HG03039 (cell line): ENCODE data around the gene KCNQ4.

Source experiments
- ATAC-seq: cut with Tn5 transposase; IDR thresholded peaks from one replicate; pipeline ENCODE4 v1.9.1; 2021; ENCODE audit warnings: mild to moderate bottlenecking, moderate library complexity; ENCODE audit not compliant: unreplicated experiment

KCNQ4 gene

DNA sequence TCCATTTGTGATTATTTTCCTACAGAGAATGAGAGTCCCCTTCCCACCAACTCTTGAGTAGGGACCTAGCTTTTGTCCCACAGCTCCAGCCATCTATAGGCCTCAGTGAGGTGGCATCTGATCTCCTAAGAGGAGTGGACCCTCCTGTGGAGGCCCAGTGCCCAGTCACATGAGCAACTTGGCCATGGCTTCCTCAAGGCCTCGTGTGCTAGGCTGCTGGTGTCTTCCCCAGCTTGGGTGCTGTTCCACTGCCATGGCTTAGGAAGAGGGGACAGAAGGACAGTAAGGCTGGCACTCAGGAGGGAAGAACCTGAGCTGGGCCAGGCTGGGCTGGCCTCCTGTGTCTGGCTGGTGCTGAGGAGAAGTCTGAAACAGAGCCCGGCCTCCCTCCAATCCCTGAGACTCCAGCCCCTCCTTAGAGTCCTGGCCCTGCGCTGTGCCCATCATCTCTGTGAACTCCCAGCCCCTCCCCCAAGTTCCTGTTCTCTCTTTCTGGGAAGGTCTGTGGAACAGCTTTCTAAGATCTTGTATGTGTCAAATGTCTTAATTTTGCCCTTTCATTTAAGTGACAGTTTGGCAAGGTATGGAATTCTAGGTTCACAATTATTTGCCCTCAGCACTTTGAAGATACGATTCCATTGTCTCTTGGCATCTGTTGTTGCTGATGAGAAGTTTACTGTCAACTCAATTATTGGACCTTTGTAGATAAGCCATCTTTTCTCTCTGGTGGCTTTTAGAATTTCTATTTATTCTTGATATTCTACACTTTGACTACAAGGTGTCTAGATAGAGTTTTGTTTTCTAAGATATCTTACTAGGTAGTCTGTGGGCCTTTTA is 7.1 kb upstream of the KCNQ4 start:
- ATAC-seq: no peak

DNA sequence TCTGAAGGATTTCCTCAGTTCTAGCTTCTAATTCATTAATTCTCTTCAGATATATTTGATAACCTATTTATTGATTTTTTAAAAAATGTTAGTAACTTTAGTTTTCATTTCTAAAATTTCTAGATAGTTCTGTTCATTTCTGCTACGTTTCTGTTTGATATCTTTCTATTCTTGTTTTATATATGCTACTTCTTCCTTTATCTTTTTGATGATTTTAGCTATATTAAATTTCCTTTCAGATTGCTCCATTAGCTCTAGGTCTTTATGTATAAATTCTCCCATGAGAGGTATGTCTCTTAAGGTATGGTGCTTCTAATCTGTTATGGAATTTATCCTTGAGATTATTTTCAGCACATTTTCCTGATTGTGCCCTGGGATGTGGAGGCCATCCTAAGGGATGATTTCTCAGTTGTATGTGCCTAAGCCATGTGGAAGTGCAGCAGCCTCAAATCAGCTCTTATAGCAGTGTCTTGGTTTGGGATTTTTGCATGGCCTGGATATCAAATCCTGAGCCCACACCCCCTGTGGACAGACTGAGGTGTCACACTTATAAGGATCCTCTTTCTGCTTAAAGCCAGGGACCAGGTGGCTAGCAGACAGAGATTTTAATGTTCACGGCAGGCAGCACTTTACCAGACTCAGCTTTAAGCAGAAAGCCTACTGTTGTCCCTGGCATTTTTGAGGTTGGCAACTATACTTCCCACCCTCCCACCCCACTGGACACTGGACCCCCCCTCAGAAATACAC is 6.2 kb upstream of the KCNQ4 start:
- no peak for ATAC-seq

DNA sequence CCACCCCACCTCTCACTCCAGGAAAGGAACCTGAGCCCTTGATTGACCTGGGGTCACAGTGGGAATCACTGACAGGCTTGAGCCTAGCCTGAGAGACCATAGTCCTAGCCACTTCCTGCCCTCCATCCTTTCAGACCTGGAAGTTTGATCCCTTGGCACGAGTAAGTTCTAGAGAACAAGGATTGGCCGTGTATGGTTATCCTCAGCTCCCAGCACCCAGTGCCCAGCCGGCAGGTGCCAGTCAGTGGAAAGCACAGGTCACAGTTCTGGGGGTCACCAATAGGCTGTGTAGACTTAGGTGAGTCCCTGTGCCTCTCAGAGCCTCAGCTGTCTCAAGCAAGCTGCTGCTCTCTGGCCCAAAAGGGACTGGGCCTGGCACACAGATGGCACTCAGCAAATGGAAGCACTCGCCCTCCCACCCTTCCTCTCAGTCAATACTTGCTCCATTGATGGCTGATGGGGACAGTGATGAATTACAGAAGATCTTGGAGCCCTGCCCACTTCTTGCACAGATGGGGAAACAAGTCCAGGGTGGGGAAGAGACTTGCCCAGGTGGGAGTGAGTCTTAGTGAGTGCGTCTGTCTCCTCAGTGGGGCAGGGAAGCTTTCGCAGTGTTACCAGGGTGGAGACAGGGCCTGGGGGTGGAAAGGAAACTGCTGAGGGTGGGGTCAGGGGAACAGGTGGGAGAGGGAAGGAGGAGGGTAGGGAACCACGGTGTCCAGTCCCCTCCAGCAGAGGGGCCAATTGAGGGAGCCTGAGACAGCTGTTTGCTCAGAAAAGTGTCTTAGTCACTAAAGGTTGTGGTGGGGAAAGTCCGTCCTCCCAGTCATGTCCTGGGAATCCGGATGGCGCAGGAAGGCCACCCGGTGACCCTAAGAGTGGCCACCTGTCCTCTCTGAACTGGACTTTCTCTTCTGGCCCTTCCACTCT is 2.6 kb upstream of the KCNQ4 start:
- no peak for ATAC-seq

DNA sequence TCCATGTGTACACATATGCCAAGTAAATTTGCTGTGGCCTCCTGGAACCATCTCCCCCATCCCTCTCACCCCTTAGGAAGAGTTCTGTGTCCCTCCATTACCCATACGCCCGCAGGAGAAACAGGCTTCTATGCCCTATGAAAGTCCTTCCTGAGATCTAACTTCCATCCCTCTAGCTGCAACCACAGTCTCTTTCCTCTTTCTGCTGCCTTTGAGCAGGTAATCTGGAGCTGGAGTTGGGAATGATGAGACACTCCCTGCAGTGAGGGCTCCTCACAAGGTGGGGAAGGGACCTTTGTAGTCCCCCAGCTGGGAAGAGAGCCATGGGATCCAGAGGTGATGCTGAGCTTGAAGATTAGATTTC is 2.0 kb upstream of the KCNQ4 start:
- ATAC-seq: no peak

DNA sequence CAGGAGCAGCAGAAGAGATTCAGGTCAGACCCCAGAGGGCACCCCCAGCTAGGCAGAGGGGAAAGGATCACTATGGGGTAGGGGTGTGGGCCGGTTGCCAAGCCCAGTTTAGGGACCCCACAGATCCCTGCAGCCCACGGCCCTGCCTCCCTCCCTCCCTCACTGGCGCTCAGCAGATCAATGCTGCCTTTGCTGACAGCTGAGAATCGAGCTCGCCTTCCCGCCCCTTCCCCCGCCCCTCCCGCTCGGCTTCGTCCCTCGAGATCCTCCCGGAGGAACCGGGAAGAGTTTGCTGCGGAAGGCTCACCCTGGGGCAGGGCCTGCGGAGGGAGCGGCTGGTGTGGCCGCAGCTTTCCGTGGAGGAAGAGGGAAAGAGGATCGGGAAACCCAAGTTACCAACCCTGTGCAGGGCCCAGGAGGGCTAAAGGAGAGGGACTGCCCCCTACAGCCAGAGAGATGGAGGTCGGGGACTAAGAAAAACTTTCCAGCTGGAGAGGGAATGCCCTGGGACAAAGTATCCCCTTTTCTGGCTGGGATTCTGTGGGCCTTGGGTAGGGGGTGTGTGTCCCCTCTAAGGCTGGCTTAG is 1.1 kb upstream of the KCNQ4 start:
- no peak for ATAC-seq

DNA sequence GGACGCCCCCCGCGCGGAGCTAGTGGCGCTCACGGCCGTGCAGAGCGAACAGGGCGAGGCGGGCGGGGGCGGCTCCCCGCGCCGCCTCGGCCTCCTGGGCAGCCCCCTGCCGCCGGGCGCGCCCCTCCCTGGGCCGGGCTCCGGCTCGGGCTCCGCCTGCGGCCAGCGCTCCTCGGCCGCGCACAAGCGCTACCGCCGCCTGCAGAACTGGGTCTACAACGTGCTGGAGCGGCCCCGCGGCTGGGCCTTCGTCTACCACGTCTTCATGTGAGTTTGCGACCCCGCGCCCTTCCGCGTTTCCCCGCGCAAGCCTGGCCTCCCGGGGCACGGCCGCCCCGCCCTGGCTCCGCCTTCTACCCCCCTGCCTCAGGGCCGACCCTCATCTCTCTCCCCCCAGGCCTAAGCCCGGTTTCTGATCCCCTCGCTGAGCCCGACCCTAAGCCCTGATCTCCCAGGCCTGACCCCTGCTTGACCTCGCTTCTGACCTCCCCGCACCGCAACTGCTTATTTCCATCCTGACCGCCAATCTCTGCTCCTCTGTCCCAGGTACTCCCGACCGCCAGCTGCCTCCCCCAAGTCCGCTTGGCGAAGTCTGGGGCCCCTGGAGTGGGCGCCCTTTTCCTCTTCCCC is 669 bp downstream of the KCNQ4 start:
- ATAC-seq: no peak

DNA sequence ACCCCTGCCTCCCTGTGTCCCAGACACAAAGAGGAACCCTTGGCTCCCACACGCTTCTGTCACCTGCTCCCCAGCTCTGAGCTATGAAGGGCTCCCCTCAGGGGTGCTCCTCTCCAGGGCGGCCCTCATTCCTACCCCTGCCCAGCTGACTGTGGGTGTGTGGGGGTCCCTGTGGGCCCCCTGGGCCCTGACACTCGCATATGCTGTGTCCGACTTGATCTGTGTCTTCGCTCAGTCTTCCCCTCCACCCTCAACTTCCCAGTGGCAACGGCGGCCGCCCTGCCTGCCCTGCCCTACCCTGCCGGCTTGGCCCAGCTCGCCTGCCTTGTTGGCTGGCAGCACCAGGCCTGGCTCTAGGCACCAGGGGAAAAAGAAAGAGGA is 1.2 kb downstream of the KCNQ4 start:
- no peak for ATAC-seq

DNA sequence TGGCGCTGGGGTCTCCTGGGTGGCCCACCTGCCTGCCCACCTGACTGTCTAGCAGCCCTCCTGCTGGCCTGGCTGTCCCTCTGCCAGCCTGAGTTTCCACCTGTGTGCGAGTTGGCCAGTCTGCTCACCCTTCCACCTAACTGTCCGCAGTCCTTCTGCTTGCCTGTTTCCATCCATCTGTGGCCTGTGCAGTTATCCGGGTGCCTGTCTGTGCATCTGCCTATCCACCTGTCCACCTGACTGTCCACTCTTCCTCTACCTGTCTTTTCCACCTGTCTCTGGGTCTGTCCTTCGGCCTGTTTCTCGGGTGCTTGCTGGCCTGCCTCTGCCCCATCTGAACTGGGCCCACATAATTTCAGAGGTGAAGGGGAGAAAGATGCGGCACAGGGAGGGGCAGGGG is 1.9 kb downstream of the KCNQ4 start:
- ATAC-seq: no peak

DNA sequence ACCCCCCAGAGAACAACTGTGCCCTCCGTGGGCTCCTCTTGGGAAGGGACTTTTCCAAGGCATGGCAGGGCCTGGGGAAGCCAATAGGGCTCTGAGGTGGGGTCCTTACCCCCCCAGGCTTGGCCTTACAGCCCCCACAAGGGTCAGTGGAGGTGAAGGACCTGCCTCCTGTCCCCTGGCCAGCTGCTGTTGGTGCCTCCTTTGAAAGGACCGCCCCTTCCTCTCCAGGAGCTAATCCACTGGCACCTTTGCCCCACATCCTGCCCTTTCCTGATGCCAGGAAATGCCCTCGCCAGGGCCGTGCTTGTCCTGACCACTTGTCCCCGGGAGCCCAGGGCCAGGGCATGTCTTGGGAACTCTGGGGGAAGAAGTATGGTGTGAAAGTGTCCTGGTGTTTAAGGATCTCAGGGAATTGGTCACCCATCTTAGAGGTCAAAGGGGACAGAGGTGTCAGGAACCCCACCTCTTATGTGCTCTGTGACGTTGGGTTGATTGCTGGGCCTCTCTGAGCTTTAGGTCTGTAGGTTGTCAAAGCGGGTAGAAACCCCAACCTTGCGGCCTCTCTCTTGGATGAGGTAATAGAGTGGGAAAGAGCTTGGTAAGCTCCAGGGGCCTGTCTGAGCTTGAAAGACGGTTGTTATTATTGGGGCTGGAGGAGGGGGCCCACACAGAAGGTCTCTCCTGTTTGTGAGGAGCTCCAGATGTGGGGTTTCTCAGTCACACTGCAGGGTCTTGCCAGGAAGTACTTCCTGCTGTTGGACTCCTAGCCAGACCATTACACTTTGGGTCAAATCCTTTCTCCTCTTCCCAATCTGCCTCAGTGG is 2.8 kb downstream of the KCNQ4 start:
- ATAC-seq: no peak

DNA sequence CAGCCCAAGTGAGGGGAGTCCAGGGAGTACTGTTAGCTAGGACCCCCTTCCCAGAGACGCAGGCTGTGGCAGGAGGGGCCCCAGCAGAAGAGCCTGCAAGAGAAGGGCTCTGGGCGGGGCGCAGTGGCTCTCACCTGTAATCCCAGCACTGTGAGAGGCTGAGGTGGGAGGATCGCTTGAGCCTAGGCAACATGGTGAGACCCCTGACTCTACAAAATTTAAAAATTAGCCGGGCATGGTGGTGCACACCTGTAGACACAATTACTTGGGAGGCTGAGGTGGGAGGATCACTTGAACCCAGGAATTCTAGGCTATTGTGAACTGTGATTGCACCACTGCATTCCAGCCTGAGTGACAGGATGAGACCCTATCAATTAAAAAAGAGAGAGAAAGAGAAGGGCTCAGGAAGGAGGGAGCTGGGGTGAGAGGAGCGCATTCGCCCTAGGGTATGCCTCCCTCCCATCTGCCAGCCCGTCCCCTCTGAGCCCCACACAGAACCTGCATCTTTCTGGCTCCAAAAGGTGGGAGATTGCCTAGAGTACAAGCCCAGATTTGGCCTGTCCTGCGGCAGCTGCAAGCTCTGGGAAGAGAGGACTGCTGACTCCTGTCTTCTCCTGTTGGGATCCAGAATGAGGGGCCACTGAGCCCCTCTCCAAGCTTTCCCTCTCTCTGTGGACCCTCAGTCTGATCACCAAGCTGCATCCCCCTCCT is 3.6 kb downstream of the KCNQ4 start:
- ATAC-seq: no peak

DNA sequence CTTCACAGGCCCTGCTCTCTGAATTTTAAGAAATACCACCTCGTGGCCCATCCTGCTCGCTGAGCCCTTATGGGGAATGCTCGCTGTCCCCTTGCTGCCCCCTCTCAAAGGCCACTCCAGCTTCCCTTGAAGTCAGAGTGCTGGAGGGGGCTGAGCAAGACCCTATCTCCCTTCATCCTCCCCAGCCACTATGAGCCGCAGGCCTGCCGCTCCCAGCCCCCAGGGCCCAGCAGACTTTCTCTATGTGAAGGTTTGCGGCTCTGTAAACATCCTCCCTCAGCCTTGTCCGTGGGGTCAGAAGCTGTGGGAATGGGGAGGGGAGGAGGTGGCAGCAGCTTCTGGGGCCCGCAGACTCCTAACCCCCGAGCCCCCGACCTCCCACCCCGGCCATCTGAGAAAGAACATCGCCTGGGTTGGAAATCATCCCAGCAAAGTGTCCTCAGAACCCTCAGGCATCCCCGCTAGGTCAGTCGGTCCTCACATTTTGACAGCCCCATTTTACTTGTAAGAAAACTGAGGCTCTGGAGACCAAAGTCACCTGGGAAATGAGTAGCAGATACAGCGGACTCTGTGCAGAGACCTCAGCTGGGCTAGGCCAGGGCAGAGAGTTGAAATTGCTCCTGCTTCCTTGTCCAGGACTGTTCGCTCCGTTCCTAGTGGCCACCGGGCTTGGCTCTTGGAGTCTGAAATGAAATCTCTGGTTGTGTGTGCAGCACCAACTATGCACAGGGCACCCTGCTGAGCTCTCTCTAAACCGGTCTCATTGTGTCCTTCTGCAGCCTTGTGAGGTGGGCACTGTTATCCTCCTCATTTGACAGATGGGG is 4.4 kb downstream of the KCNQ4 start:
- no peak for ATAC-seq

DNA sequence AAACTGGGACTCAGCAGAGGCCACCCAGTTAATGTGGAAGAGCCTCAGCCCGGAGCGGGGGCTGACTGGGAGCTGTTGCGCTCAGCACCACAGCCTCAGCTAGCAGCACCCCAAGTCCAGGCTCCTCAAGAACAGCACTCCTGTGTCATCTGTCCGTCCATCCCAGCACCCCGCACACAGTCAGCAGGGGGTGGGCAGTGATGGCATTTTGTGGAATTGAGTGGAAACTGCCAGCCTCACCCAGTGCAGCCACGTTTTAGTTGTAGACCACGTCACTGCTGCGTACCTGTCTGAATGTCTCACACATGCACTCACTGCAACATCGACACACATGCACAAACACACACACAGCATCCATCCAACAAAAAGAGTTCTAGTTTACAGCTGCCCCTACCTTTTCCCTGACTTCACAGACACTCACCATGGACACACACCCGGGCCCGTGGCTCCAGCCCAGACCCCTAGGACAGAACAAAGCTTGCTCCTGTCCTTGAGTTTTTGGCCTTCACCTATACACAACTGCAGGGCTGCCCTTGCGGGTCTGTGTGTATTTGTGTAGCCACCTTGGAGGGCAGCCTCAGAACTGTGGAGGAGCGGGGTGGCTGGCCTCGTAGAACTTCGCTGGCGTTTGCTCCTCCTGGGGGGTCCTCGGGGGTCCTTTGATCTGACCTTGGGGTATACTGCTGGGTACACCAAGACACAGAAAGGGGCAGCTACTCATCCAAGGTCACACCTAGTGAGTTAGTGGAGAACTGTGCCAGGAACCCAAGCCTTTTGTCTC is 5.2 kb downstream of the KCNQ4 start:
- ATAC-seq: no peak

DNA sequence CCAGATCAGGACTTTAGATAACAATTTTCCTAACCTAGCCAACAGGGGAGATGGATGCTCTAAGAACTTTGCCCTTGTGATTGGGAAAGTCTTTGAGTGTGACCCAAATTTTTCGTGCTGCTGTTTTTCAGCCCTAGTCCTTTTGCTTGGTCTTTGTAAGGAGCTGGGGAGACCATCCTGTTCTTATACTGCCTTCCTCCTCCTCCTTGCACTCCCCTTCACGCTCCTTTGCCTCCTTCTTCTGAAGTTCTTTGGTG is 5.7 kb downstream of the KCNQ4 start:
- ATAC-seq: no peak

DNA sequence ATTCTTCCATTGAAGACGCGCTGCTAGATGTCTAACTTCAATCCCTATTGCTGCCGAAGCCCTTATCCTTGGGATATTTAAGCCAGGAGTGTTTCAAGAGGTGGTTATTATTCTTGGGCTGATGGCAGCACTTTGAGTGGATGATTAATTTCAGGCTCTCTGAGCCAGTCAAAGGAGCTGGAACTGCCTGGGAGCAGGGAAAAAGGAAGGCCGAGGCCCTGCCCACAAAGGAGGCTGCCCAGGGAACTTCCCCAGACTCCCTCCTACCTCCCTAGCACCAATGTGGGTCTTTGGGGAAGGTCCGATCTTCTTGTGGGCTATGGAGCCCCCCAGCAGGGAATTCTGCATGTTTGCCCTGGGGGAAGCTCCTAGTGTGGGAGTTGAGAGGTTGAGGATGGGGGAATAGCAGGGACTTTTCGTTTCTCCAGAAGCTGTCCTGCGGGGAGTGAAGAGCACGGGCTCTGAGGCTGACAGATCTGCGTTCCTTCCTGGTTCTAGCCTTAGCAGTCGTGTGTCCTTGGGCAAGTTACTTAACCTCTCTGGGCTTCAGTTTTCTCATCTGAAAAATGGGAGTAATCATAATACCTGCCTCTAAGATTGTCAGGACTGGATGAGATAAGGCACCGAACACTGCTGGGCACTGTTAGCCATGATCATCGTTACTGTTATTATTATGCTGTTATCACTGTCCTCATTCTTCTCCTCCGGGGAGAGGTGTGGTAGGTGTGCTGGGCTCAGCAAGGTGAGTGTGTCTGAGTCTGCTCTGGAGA is 6.3 kb downstream of the KCNQ4 start:
- no peak for ATAC-seq

DNA sequence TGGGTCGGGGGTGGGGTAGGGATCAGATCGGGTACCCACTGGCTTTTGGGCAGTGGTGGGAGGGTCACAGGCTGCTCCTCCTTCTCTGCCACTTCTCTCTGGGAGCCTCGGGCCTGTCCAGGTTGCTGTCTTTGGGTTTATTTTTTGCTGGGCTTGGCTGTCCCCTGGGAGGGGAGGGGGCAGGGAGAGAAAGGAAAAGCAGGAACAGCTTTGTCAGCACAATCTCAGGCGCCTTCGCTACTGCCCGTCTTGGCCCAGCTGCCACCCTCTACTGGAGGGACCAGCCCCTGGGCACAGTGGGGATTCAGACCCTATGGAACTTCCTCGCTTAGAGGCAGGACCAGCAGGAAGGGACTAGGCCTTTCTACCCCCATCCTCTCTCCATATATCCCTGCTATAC is 8.4 kb downstream of the KCNQ4 start:
- no peak for ATAC-seq

DNA sequence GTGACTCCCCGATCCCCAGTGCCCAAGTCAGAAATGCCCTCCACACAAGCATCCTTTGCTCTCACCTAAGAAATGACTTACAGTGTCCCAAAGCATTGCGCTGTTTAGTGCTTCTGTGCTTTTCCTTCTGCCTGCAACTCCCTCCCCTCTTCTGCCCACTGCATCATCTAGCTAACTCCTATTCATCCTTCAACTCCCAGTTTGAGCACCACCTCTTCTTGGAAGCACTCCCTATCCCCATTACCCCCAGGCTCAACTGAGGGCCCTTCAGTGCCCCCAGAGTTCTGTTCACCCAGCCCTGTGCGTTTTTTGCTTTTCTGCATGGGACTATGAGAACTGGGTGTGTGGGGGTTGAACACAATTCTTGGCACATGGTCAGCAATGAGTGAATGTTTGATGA is 10.0 kb downstream of the KCNQ4 start:
- ATAC-seq: no peak

DNA sequence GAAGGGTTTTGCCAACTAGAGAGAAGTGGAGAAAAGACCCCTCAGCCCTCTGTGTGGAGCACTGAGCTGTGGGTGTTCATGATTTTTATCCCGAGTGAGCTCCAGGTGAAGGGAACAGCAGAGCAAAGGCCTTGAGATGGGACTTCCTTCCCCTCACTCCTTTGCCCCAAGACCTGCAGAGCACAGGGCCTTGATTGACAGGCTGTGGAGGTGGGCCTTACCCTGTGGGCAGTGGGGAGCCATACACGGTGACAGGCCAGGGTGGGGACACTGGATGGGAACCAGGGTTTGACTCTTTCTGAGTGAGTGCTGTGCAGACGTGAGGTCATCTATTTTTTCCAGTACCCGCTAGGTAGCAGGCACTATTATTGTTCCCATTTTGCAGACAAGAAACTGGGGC is 10.5 kb downstream of the KCNQ4 start:
- no peak for ATAC-seq
